Activated naive CD4-positive, alpha-beta T cell treated with anti-CD3 and anti-CD28 coated beads, Interleukin-2, amount 10 ng/mL, durations not matched to agents 7 days and 5 days (primary cell): Measurements from ENCODE around the gene FAM171A1.
"Not testable (repeated sequence)": the region's sequence is repeated elsewhere in the genome, so short reads cannot be mapped to it uniquely, and the experiment has no call there.

Source experiments
- CTCF ChIA-PET: fragments of 350-600 bp; sonication (Branson Sonifier 250); formaldehyde crosslinking; loops from one replicate; lab custom pipeline; 2021; ENCODE audit warnings: antibody characterized with exemption; lab: Charles Lee
- DNase-seq: peaks from one replicate; pipeline ENCODE4 v3.0.0-alpha.2; 2020
- H3K27ac Mint-ChIP-seq: one replicate; pipeline ENCODE4 v1.8.0; 2021; ENCODE audit warnings: mild to moderate bottlenecking, moderate library complexity, mixed read lengths
- H3K27me3 Mint-ChIP-seq: one replicate; pipeline ENCODE4 v1.8.0; 2021; ENCODE audit warnings: mild to moderate bottlenecking, mixed read lengths
- H3K36me3 Mint-ChIP-seq: one replicate; pipeline ENCODE4 v1.8.0; 2021; ENCODE audit warnings: mixed read lengths
- H3K4me1 Mint-ChIP-seq: one replicate; pipeline ENCODE4 v1.8.0; 2021; ENCODE audit warnings: mixed read lengths
- H3K4me3 Mint-ChIP-seq: one replicate; pipeline ENCODE4 v1.8.0; 2021; ENCODE audit warnings: mild to moderate bottlenecking, moderate library complexity, mixed read lengths
- H3K9me3 Mint-ChIP-seq: one replicate; pipeline ENCODE4 v1.8.0; 2021; ENCODE audit warnings: mixed read lengths

The FAM171A1 gene

GRCh38 chr10:15290671-15291070 lies 80.4 kb downstream of the FAM171A1 start:
- no peak overlapping the region for H3K4me3 Mint-ChIP-seq
- H3K27ac Mint-ChIP-seq = no peak overlapping the region
- H3K4me1 Mint-ChIP-seq = peaks cover 9% of the 10 kb centered on the region
- H3K27me3 Mint-ChIP-seq = peaks cover 10% of the 10 kb centered on the region
- DNase-seq = no peak
- H3K36me3 Mint-ChIP-seq = no peaks in the 10 kb centered on the region
- CTCF ChIA-PET = no interaction called here
- H3K9me3 Mint-ChIP-seq = no peaks in the 10 kb centered on the region

- H3K27ac Mint-ChIP-seq = no peak overlapping the region
Observed at GRCh38 chr10:15290150-15290549, 80.9 kb downstream of the FAM171A1 start.

GRCh38 chr10:15280974-15281373 lies 90.1 kb downstream of the FAM171A1 start:
- H3K36me3 Mint-ChIP-seq = no peaks in the 10 kb centered on the region
- no peak overlapping the region for H3K27ac Mint-ChIP-seq
- no peaks in the 10 kb centered on the region for H3K9me3 Mint-ChIP-seq
- CTCF ChIA-PET = no interaction called here
- H3K4me3 Mint-ChIP-seq = no peak overlapping the region
- no peaks in the 10 kb centered on the region for H3K4me1 Mint-ChIP-seq
- H3K27me3 Mint-ChIP-seq = no peaks in the 10 kb centered on the region
- DNase-seq = no peak

More at GRCh38 chr10:15290150-15290549, 80.9 kb downstream of the FAM171A1 start:
- H3K27me3 Mint-ChIP-seq = peaks cover 10% of the 10 kb centered on the region
- no peaks in the 10 kb centered on the region for H3K36me3 Mint-ChIP-seq
- no peak for DNase-seq
- H3K9me3 Mint-ChIP-seq = no peaks in the 10 kb centered on the region
- peaks cover 4% of the 10 kb centered on the region for H3K4me1 Mint-ChIP-seq
- no peak overlapping the region for H3K4me3 Mint-ChIP-seq
- CTCF ChIA-PET = no interaction called here

GRCh38 chr10:15280462-15280861 lies 90.6 kb downstream of the FAM171A1 start:
- no peaks in the 10 kb centered on the region for H3K36me3 Mint-ChIP-seq
- H3K27me3 Mint-ChIP-seq = no peaks in the 10 kb centered on the region
- no peak for DNase-seq
- CTCF ChIA-PET = no interaction called here
- H3K4me3 Mint-ChIP-seq = no peak overlapping the region
- H3K27ac Mint-ChIP-seq = no peak overlapping the region
- no peaks in the 10 kb centered on the region for H3K4me1 Mint-ChIP-seq
- H3K9me3 Mint-ChIP-seq = no peaks in the 10 kb centered on the region

GRCh38 chr10:15279236-15279635 lies 91.9 kb downstream of the FAM171A1 start:
- CTCF ChIA-PET = no interaction called here
- Mint-ChIP-seq H3K27me3 (no peaks in the 10 kb centered on the region), H3K4me3 (no peak overlapping the region), H3K9me3 (peaks cover 4% of the 10 kb centered on the region), H3K4me1 (no peaks in the 10 kb centered on the region), H3K27ac (no peak overlapping the region), H3K36me3 (no peaks in the 10 kb centered on the region)
- no peak for DNase-seq

GRCh38 chr10:15278786-15279185 lies 92.3 kb downstream of the FAM171A1 start:
- Mint-ChIP-seq H3K27me3 (no peaks in the 10 kb centered on the region), H3K9me3 (peaks cover 7% of the 10 kb centered on the region), H3K4me1 (no peaks in the 10 kb centered on the region), H3K36me3 (no peaks in the 10 kb centered on the region), H3K27ac (no peak overlapping the region), H3K4me3 (no peak overlapping the region)
- CTCF ChIA-PET = no interaction called here
- no peak for DNase-seq

- H3K4me3 Mint-ChIP-seq, DNase-seq, H3K4me1 Mint-ChIP-seq, H3K27ac Mint-ChIP-seq, CTCF ChIA-PET, H3K27me3 Mint-ChIP-seq, H3K9me3 Mint-ChIP-seq, H3K36me3 Mint-ChIP-seq: not testable (repeated sequence)
Observed at GRCh38 chr10:15276039-15276438, 95.0 kb downstream of the FAM171A1 start.

GRCh38 chr10:15269838-15270237 lies 101.3 kb downstream of the FAM171A1 start:
- H3K4me3 Mint-ChIP-seq, H3K36me3 Mint-ChIP-seq, DNase-seq, H3K27ac Mint-ChIP-seq, H3K9me3 Mint-ChIP-seq, H3K4me1 Mint-ChIP-seq, H3K27me3 Mint-ChIP-seq, CTCF ChIA-PET: not testable (repeated sequence)

- CTCF ChIA-PET = no interaction called here
- no peak overlapping the region for H3K27ac Mint-ChIP-seq
- no peaks in the 10 kb centered on the region for H3K4me1 Mint-ChIP-seq
- no peaks in the 10 kb centered on the region for H3K36me3 Mint-ChIP-seq
- H3K27me3 Mint-ChIP-seq = no peaks in the 10 kb centered on the region
- peaks cover 3% of the 10 kb centered on the region for H3K9me3 Mint-ChIP-seq
- no peak for DNase-seq
- H3K4me3 Mint-ChIP-seq = no peak overlapping the region
Observed at GRCh38 chr10:15267496-15267895, 103.6 kb downstream of the FAM171A1 start.

GRCh38 chr10:15266117-15266516 lies 105.0 kb downstream of the FAM171A1 start:
- H3K27me3 Mint-ChIP-seq = no peaks in the 10 kb centered on the region
- H3K4me3 Mint-ChIP-seq = no peak overlapping the region
- CTCF ChIA-PET = interaction anchor here (0.9 kb wide), 1 partner anchor 284 kb away, joined by 3 read pairs; no protein-coding TSS in a partner anchor
- H3K36me3 Mint-ChIP-seq = no peaks in the 10 kb centered on the region
- no peak overlapping the region for H3K27ac Mint-ChIP-seq
- H3K4me1 Mint-ChIP-seq = no peaks in the 10 kb centered on the region
- peaks cover 3% of the 10 kb centered on the region for H3K9me3 Mint-ChIP-seq
- no peak for DNase-seq

- no peak for DNase-seq
- CTCF ChIA-PET = interaction anchor here (0.9 kb wide), 1 partner anchor 284 kb away, joined by 3 read pairs; no protein-coding TSS in a partner anchor
- Mint-ChIP-seq H3K27me3 (no peaks in the 10 kb centered on the region), H3K36me3 (no peaks in the 10 kb centered on the region), H3K27ac (no peak overlapping the region), H3K4me3 (no peak overlapping the region), H3K4me1 (no peaks in the 10 kb centered on the region), H3K9me3 (peaks cover 3% of the 10 kb centered on the region)
Observed at GRCh38 chr10:15265558-15265957, 105.5 kb downstream of the FAM171A1 start.

GRCh38 chr10:15265056-15265455 lies 106.0 kb downstream of the FAM171A1 start:
- Mint-ChIP-seq H3K4me1 (no peaks in the 10 kb centered on the region), H3K9me3 (peaks cover 3% of the 10 kb centered on the region), H3K27me3 (no peaks in the 10 kb centered on the region), H3K36me3 (no peaks in the 10 kb centered on the region), H3K27ac (no peak overlapping the region), H3K4me3 (no peak overlapping the region)
- CTCF ChIA-PET = no interaction called here
- DNase-seq = no peak

- no peak for DNase-seq
- H3K4me1 Mint-ChIP-seq = no peaks in the 10 kb centered on the region
- no peak overlapping the region for H3K4me3 Mint-ChIP-seq
- H3K27ac Mint-ChIP-seq = no peak overlapping the region
- H3K27me3 Mint-ChIP-seq = no peaks in the 10 kb centered on the region
- no peaks in the 10 kb centered on the region for H3K36me3 Mint-ChIP-seq
- no peaks in the 10 kb centered on the region for H3K9me3 Mint-ChIP-seq
- CTCF ChIA-PET = interaction anchor here (0.5 to 0.8 kb wide), 2 partner anchors 13 to 1659 kb away, joined by 3 read pairs; no protein-coding TSS in a partner anchor
Observed at GRCh38 chr10:15263657-15264323, 107.3 kb downstream of the FAM171A1 start.

GRCh38 chr10:15262036-15262713 lies 108.9 kb downstream of the FAM171A1 start:
- no peaks in the 10 kb centered on the region for H3K9me3 Mint-ChIP-seq
- H3K27ac Mint-ChIP-seq = no peak overlapping the region
- peak; percentile 29 for DNase-seq
- H3K36me3 Mint-ChIP-seq = no peaks in the 10 kb centered on the region
- no peaks in the 10 kb centered on the region for H3K4me1 Mint-ChIP-seq
- CTCF ChIA-PET = interaction anchor here (0.9 to 1.7 kb wide), 4 partner anchors 11 to 102 kb away, joined by 3 to 5 read pairs (median 3); no protein-coding TSS in a partner anchor
- peaks cover 3% of the 10 kb centered on the region for H3K27me3 Mint-ChIP-seq
- no peak overlapping the region for H3K4me3 Mint-ChIP-seq

- Mint-ChIP-seq H3K27ac (no peak overlapping the region), H3K4me3 (no peak overlapping the region), H3K36me3 (no peaks in the 10 kb centered on the region), H3K27me3 (peaks cover 10% of the 10 kb centered on the region), H3K9me3 (no peaks in the 10 kb centered on the region), H3K4me1 (peaks cover 10% of the 10 kb centered on the region)
- CTCF ChIA-PET = no interaction called here
- DNase-seq = no peak
Observed at GRCh38 chr10:15259136-15259535, 112.0 kb downstream of the FAM171A1 start.
